Skin of body (tissue), 2 donors: ENCODE data around the gene SSR4. TPM values are rescaled to one million over a fixed set of nuclear protein-coding genes. Genes with fewer than 3 reads are reported as not detected.

Source experiments
- DNase-seq: peaks from one replicate; lab custom pipeline; 2025; lab: John Stamatoyannopoulos, UW
- total RNA-seq: library from RNA; depleted of rRNA; stranded (reverse); fragments of >200 nt; gene quantifications from one replicate; pipeline ENCODE4 v1.2.3, GENCODE V29; 2014

SSR4 gene
- total RNA-seq, 1 donor from 2014 or later: 99.7 TPM

GRCh38 chrX:153780678-153781427, 13.6 kb upstream of the SSR4 start, which contains the start of gene SRPK3:
SRPK3 (plus strand) TSS chrX:153781041; CDS start chrX:153781087, 46 bp downstream.
- DNase-seq: no peak

DNA sequence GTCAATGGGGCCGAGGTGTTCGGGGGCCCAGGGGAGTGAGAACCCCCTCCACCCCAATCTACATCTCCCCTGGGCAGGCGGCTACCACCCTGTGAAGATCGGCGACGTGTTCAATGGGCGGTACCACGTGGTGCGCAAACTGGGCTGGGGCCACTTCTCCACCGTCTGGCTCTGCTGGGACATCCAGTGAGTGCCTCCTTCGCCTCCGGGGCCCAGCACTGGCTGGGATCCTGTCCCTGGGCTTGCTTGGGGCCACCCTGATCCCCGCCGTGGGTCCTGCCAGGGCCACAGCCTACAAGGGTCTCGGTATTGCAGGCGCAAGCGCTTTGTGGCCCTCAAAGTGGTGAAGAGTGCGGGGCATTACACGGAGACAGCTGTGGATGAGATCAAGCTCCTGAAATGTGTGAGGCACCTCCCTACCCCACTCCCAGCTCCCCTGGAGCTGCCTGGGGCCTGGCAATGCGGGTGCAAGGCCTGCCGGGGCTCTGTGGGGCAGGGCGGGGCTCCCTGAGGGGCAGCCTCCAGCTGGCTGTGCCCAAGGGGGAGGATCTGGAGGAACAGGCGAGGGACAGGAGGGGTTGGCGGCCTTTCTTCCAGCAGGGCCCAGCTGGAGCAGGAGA, 12.9 kb upstream of the SSR4 start:
- no peak for DNase-seq

GRCh38 chrX:153782313-153782712, 12.2 kb upstream of the SSR4 start:
- DNase-seq: no peak

GRCh38 chrX:153782871-153783270, 11.6 kb upstream of the SSR4 start:
- no peak for DNase-seq

DNA sequence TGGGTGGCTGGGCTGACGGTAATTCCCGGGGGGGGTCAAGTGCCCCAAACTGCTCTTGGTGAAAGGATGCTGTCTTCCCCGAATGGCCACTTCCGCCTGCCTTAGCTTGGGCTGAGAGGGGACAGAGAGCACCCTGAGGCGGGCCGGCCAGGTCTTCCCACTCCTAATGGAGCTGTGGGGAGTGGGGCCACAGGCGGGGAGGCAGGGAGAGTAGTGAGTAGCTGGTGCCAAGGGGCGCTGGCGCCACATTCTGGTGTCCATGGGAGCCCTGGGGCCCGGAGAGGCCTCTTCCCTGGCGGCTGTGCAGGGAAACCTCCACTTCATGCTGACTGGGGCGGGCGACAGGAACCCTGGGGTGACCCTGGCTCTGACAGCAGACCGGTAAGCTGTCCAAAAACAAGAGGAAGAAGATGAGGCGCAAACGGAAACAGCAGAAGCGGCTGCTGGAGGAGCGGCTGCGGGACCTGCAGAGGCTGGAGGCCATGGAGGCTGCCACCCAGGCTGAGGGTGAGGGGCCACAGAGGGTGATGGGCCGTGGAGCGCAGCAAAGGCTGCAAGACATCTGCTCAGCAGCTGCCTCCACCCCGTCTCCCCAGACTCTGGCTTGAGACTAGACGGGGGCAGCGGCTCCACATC, 11.0 kb upstream of the SSR4 start:
- DNase-seq: no peak

- no peak for DNase-seq
Measured at GRCh38 chrX:153784325-153784967, 10.0 kb upstream of the SSR4 start.

DNA sequence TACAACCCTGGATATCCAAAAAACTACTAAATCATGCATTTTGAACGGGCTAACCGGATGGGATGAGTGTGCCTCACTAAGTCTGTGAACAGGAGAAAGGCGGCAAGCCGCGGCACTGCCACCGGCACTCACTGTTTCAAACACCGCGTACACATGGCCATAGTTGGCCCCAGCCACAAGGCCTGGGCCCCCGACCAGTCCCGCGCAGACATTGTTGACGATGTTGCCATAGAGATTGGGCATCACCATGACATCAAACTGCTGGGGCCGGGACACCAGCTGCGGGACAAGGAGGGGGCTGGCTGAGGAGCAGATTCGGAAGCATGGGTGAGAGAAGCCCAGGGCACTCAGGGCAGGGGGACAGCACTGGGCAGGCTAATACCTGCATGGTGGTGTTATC, 7.8 kb upstream of the SSR4 start:
- DNase-seq: no peak

DNA sequence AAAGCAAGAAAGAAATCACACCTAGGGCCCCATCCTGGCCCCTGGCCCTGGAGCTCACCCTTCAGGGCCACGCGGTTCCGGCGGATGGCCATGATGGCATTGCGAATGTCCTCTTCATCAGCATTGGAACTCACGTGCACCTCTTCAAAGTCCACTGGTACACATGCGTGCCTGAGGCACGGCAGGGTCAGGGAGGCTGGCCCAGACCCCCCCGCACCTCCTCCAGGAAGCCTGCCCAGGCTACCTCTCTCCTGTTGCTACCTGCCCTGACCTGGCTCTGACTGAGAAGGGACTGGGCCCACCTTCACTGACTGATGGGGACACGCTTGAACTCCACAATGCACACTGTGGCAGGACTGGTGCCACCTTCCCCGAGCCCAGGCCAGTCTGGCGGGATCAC, 4.8 kb upstream of the SSR4 start:
- no peak for DNase-seq

DNA sequence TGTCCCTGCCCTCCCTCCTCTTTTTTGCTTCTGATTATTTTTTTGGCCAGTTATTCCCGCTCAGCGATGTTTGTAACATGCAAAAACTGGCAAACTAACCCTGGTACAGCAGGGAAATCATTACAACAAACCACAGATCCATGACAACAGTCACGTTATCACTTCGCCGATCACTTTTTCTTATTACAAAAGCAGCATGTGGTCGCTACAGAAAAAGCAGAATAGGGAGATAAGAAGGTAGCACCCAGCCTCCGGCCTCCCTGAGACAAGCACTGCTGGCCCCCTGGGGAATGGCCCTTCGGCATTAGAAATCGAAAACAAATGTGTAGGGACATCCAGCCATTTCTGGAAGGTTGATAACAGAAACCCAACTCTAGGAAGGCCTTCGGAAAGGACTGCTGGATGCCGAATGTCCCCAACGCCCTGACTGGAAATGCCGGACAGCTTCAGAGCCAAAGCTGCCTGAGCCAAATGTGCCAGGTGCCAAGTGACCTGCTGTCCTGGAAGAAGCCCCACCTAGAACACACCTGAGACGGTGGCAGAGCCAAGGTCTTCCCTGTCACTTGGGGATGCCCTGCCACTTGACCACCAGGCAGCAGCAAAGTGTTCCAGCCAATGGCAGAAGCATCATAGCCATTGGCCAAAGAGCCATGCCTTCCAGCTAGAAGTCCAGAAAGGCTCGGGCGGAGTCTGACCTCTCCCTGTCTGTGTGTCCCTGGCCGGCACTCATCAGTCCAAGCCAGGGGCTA, 3.2 kb upstream of the SSR4 start:
- no peak for DNase-seq

GRCh38 chrX:153792368-153792767, 2.1 kb upstream of the SSR4 start:
- no peak for DNase-seq

DNA sequence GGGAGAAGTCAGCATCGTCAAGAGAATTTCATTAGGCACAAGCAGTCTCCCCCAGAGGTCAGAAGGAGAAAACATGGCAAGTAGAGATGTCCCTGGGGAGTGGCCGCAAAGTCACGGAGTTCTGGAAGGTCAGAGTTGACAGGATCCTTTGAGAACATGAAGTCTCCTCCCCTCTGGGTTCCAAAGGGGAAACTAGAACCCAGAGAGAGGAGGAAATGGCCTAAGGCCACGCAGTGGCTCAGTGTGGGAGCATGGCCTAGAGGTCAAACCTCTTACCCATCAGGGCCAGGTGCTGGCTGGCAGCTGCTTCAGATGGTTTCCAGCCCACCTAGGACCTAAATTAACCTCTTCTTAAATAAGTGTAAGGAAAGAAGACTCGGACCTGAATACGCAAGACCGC, 1.2 kb upstream of the SSR4 start:
- no peak for DNase-seq

DNA sequence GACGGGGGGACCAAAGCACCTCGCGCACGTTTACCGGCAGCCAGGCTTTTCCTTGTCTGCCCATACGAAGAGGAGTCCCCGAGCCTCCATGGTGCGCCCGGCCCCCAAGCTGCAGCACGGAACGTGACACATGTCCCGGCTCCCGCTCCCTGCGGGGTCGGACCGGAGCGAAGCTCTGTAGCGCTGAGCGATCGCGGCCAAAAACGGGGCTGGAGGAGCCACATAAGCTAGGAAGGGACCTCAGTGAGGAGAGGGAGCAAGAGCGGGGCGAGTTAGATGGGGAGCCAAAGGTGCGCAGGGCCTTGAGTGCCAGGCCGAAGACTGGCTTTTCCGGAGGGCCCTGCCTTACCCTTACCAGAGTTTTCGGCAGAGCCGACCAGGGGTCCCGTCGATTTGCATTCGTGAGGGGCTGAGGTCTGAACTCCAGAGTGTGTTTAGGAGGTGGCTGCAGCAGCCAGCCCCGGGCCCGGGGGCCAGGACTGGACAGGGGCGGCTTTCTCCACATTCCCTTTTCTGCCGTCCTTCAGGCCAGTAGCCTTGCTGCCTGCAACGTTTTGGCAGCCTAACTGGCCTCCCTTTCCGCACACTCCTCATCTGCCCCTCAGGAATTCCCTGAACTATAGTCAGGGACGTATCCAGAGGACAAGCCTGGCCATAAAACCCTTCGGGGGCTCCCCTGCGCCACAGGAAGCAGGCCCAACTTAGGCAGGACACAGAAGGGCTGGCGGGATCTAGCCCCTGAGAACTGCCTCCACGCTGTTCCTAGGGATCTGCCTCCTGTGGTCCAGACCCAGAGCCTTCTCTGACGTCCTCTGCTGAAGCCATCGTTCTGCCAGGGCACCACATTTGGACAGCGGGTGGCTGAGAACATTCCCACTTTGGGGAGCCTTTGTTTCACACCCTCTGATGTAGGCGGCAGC, 689 bp downstream of the SSR4 start:
- no peak for DNase-seq

GRCh38 chrX:153797415-153798015, 3.0 kb downstream of the SSR4 start:
- DNase-seq: no peak

DNA sequence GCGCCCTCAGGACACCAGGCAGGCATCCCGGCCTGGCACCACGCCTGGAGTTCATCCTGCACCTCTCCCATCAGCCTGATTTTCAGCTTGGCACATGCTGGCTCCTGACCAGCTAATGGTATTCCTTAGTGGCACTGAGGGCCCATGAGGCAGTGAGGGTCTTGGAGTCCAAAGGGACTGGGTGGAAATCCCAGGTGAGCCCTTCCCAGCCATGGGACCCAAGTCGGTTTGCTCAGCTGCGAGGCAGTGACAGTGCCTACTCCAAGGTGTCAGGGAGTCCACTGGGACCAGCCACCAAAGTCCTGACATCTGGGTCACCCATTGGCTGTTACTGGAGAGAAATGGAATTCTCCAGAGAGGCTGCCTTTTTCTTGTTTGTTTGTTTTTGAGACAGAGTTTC, 4.9 kb downstream of the SSR4 start:
- DNase-seq: no peak

DNA sequence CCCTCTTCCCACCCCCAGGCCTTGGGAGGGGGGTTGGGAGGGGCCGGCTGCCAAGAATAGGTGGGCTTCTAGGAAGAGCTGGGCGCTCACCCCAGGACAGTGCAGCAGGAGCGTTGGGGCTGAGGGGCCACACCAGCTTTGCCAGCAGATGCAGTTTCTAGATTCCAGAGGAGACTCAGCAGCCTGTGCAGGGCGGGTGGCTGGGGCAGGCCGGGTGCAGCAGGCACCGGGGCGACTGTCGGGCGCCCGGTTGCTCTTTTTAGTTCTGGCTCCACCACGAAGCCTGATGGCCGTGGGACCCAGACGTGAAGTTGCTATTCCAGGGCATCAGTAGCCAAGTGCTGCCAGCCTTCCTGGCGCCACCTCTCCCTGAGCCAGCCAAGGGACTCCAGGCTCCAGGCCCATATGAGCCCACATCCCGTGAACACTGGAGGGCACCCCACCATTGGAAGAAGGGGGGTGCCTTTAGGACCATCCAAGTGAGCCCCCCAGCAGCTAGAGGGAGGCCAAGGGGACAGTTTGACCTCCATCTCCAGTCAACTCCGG, 5.8 kb downstream of the SSR4 start:
- no peak for DNase-seq

GRCh38 chrX:153800746-153801145, 6.3 kb downstream of the SSR4 start:
- no peak for DNase-seq

DNA sequence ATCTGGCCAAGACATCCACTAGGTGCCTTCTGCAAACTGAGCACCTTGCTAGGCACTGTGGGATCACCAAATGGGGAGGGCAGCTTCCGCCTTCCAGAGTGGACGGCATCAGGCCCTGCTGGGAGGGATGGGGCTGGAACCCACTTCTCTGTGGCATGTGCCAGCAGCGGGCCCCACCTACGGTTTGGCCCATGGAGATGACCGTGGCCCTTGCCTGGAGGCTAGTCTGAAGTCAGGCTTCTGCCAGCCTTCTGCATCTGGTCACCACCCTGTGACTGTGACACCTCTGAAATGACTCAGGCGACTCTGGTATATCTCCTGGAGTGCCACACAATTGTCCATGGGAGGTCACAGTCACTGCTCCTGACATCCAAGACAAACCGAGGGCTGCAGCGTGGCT, 7.2 kb downstream of the SSR4 start:
- DNase-seq: no peak

DNA sequence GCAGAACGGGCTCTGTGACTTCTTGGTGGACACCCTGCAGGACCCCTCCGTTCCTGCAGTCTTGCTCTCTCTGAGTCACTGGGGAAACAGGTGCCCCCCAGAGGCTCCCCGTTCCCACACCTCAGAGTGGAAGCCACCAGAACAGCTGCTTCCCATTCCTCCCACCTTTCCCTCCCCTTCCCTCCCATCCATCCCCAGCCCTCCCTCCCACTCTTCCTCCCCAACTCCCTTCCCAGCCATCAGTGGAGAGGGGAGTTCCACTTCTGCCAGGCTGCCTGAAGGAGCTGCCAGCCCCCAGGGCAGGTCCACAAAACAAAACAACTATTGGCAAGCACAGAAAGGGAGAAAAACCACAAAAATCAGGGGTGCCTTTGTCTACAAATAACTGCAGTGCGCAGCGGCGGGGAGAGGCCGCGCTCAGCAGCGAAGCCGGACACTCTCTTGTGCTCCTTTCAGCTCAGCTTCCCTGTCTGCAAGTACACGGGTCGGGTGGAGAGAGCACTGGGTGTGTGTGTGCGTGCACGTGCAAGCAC, 8.1 kb downstream of the SSR4 start:
- DNase-seq: no peak
